Measurements from ENCODE around the gene KCNQ1. TPM values are rescaled to one million over a fixed set of nuclear protein-coding genes. Genes with fewer than 3 reads are reported as not detected.

Gene KCNQ1
- total RNA-seq, 2 experiments from 2014 or later, result 9.1 to 10.9 TPM

GRCh38 chr11:2838676-2839294, 394.0 kb downstream of the KCNQ1 start:
- CTCF ChIA-PET, result no interaction called here
- POLR2A ChIA-PET, result no interaction called here
- Mint-ChIP-seq H3K9me3 (ENCODE audit: low read depth) (no peaks in the 10 kb centered on the region), H3K36me3 (ENCODE audit: low read depth) (no peaks in the 10 kb centered on the region), H3K4me3 (no peak overlapping the region), H3K4me1 (no peaks in the 10 kb centered on the region), H3K27me3 (no peaks in the 10 kb centered on the region), H3K27ac (no peak overlapping the region)
- ATAC-seq, result no peak
- intact Hi-C loops (cut with DNase I, micrococcal nuclease), result no loop called here
- no peak for DNase-seq

- no peak for ATAC-seq
- Mint-ChIP-seq H3K27ac (no peak overlapping the region), H3K9me3 (ENCODE audit: low read depth) (no peaks in the 10 kb centered on the region), H3K27me3 (no peaks in the 10 kb centered on the region), H3K36me3 (ENCODE audit: low read depth) (no peaks in the 10 kb centered on the region), H3K4me3 (no peak overlapping the region), H3K4me1 (no peaks in the 10 kb centered on the region)
- no peak for DNase-seq
- POLR2A ChIA-PET, result no interaction called here
- intact Hi-C loops (cut with DNase I, micrococcal nuclease), result no loop called here
- CTCF ChIA-PET, result no interaction called here
These were observed 394.7 kb downstream of the KCNQ1 start for GRCh38 chr11:2839395-2839943.

DNA sequence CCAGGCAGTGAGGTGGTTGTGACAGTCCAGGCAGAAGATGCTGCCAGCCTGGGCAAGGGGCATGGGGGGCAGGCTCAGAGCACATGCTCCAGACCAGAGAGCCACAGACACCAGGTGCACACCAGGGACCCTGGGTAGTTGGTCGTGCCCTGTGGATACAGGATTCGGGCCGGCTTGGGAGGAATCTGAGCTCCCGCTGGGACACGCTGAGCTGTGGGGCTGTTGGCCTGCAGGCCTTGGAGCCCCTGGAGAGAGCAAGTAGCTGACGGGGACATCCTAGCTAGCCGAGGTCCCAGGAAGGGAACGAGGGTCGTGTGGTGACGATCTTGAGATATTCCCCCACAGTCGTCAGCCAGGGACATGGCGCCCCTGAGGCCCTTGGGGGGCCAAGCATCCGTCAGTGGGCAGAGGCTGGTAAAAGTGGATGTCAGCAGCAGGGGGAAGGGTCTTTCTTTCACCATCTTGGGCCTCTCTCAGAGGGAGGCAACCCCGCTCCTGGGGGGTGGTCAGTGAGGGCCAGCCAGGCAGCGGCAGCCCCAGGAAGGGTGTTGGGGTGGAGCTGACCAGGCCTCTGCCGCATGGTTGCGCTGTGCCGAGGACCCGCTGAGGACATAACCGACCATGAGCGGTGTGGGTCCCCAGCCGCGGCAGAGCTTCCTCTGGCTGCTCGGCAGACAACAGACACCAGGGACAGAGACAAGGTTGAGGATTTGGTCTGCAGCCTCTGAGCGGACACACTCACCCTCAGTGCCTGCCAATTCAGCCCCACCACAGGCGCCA, 396.8 kb downstream of the KCNQ1 start:
- Mint-ChIP-seq H3K4me1 (no peaks in the 10 kb centered on the region), H3K27me3 (no peaks in the 10 kb centered on the region), H3K36me3 (ENCODE audit: low read depth) (no peaks in the 10 kb centered on the region), H3K27ac (no peak overlapping the region), H3K4me3 (no peak overlapping the region), H3K9me3 (ENCODE audit: low read depth) (no peaks in the 10 kb centered on the region)
- ChIA-PET POLR2A (no interaction called here), CTCF (interaction anchor here (0.6 kb wide), 1 partner anchor 50 kb away, joined by 3 read pairs; no protein-coding TSS in a partner anchor)
- intact Hi-C loops (cut with DNase I, micrococcal nuclease), result no loop called here
- DNase-seq (no peak), ATAC-seq (no peak)

DNA sequence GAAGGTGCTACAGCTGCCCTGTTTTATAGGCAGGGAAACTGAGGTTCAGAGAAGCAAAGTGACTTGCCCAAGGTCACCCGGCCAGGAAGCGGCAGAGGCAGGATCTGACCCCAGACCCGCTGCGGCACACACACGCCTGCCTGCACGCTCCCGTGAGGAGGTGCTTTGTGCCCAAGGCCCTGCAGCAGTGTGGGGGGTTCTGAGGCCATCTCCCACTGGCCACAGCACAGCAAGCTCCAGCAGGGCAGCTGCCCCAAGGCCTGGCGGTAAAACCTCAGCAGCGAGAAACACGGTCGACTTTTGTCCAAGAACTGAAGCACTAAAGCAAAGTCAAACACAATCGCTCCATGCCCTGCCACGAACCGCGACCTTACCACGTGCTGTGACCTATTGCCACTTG, 398.1 kb downstream of the KCNQ1 start:
- intact Hi-C loops (cut with DNase I, micrococcal nuclease), result no loop called here
- Mint-ChIP-seq H3K36me3 (ENCODE audit: low read depth) (no peaks in the 10 kb centered on the region), H3K27me3 (no peaks in the 10 kb centered on the region), H3K4me3 (no peak overlapping the region), H3K27ac (no peak overlapping the region), H3K9me3 (ENCODE audit: low read depth) (no peaks in the 10 kb centered on the region), H3K4me1 (no peaks in the 10 kb centered on the region)
- DNase-seq (no peak), ATAC-seq (no peak)
- POLR2A ChIA-PET, result no interaction called here
- CTCF ChIA-PET, result no interaction called here

DNA sequence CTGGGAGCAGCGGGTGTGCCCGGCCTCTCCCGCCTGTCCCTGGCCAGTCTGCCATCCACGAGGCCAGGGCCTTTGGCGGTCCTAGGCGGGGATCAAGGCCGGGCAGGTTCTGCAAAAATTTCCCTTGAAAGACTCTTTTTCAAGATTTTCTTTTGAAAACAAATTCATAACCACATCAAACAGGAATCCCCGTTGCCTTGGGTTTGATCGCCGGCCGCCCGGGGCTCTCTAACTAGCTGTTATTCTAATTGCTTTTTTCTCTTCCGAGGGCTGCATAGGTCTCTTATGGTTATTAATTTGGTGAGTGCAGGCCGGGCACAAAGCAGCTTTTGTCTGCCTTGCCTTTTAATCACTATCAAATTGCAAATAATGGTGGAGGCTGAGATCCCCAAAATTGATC, 398.7 kb downstream of the KCNQ1 start:
- Mint-ChIP-seq H3K27ac (no peak overlapping the region), H3K4me3 (no peak overlapping the region), H3K9me3 (ENCODE audit: low read depth) (no peaks in the 10 kb centered on the region), H3K4me1 (no peaks in the 10 kb centered on the region), H3K36me3 (ENCODE audit: low read depth) (no peaks in the 10 kb centered on the region), H3K27me3 (no peaks in the 10 kb centered on the region)
- intact Hi-C loops (cut with DNase I, micrococcal nuclease), result no loop called here
- DNase-seq (no peak), ATAC-seq (no peak)
- POLR2A ChIA-PET, result no interaction called here
- CTCF ChIA-PET, result no interaction called here

DNA sequence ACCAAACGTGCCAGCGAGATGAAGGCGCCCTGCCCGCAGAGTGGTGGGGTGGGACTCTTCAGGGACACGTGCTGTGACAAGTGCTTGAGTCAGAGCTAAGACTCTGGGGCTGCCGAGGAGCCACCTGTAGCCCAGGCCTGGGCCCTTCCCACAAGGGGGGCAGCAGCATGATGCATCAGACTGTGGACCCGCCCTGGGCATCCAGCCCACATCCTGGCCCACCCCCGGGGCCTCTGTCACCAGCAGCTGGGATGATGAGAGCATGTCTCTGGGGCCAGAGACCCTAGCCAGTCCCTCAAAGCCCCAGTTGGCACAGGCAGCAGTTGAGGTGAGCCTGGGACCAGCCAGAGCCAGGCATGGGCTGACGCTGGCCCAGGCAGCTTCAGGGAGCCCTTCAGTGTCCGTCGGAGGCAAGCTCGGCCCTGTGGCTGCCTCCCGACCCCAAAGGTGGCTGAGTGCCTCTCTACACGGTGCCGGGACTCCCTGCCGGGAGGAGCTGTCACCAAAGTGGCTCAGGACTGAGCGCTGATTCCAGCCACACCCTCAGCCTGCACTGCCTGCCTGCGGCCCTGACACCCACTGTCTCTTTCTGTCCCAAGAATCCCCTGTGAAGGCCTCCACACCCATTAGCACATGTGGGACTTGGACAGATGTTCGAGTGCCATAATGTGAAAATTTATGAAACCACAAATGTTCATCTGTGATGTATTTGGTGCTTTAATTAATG, 399.5 kb downstream of the KCNQ1 start:
- ChIA-PET POLR2A (interaction anchor here (0.7 kb wide), 1 partner anchor 134 kb away, joined by 6 read pairs; no protein-coding TSS in a partner anchor), CTCF (no interaction called here)
- Mint-ChIP-seq H3K4me3 (no peak overlapping the region), H3K27me3 (no peaks in the 10 kb centered on the region), H3K27ac (no peak overlapping the region), H3K4me1 (no peaks in the 10 kb centered on the region), H3K9me3 (ENCODE audit: low read depth) (no peaks in the 10 kb centered on the region), H3K36me3 (ENCODE audit: low read depth) (no peaks in the 10 kb centered on the region)
- intact Hi-C loops (cut with DNase I, micrococcal nuclease), result no loop called here
- ATAC-seq (no peak), DNase-seq (no peak)

DNA sequence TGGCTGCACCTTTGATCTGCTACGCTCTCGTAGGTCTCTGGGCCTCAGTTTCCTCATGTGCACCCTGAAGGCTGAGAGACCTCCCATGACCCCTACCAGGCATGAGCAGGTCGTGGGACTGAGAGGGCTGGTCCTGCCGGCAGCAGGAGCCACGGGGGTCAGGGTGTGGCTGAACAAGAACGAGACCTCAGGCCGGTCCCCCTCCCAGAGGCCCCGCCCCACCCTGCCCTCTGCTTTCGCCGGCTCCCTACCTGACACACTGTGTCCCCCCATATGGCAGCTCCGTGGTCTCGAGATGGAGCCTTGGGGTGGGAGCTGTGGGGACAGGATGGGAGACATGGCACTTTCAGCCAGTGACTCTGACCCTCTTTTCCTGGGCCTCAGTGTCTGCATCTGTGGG, 400.2 kb downstream of the KCNQ1 start:
- ChIA-PET CTCF (no interaction called here), POLR2A (no interaction called here)
- Mint-ChIP-seq H3K27ac (no peak overlapping the region), H3K36me3 (ENCODE audit: low read depth) (no peaks in the 10 kb centered on the region), H3K4me1 (no peaks in the 10 kb centered on the region), H3K9me3 (ENCODE audit: low read depth) (no peaks in the 10 kb centered on the region), H3K4me3 (no peak overlapping the region), H3K27me3 (no peaks in the 10 kb centered on the region)
- DNase-seq (no peak), ATAC-seq (no peak)
- intact Hi-C loops (cut with DNase I, micrococcal nuclease), result no loop called here

- no peaks in the 10 kb centered on the region for H3K4me1 Mint-ChIP-seq
- CTCF ChIA-PET, result no interaction called here
- ATAC-seq (no peak), DNase-seq (no peak)
- H3K27ac Mint-ChIP-seq, result no peak overlapping the region
- intact Hi-C loops (cut with DNase I, micrococcal nuclease), result no loop called here
- no peaks in the 10 kb centered on the region for H3K36me3 Mint-ChIP-seq (ENCODE audit: low read depth)
- H3K4me3 Mint-ChIP-seq, result no peak overlapping the region
- POLR2A ChIA-PET, result no interaction called here
- no peaks in the 10 kb centered on the region for H3K27me3 Mint-ChIP-seq
- H3K9me3 Mint-ChIP-seq (ENCODE audit: low read depth), result no peaks in the 10 kb centered on the region
These were observed 401.2 kb downstream of the KCNQ1 start for GRCh38 chr11:2846056-2846455.

GRCh38 chr11:2846470-2846869, 401.7 kb downstream of the KCNQ1 start:
- POLR2A ChIA-PET, result no interaction called here
- DNase-seq (no peak), ATAC-seq (no peak)
- no peaks in the 10 kb centered on the region for H3K36me3 Mint-ChIP-seq (ENCODE audit: low read depth)
- no peaks in the 10 kb centered on the region for H3K4me1 Mint-ChIP-seq
- H3K4me3 Mint-ChIP-seq, result no peak overlapping the region
- CTCF ChIA-PET, result no interaction called here
- no peak overlapping the region for H3K27ac Mint-ChIP-seq
- no peaks in the 10 kb centered on the region for H3K9me3 Mint-ChIP-seq (ENCODE audit: low read depth)
- H3K27me3 Mint-ChIP-seq, result no peaks in the 10 kb centered on the region
- intact Hi-C loops (cut with DNase I, micrococcal nuclease), result no loop called here

GRCh38 chr11:2847561-2847960, 402.8 kb downstream of the KCNQ1 start:
- ATAC-seq (no peak), DNase-seq (no peak)
- Mint-ChIP-seq H3K9me3 (ENCODE audit: low read depth) (no peaks in the 10 kb centered on the region), H3K27me3 (no peaks in the 10 kb centered on the region), H3K36me3 (ENCODE audit: low read depth) (no peaks in the 10 kb centered on the region), H3K4me3 (no peak overlapping the region), H3K27ac (no peak overlapping the region), H3K4me1 (no peaks in the 10 kb centered on the region)
- intact Hi-C loops (cut with DNase I, micrococcal nuclease), result no loop called here
- CTCF ChIA-PET, result interaction anchor here (1.4 kb wide), 1 partner anchor 40 kb away, joined by 4 read pairs; no protein-coding TSS in a partner anchor
- POLR2A ChIA-PET, result no interaction called here

GRCh38 chr11:2848497-2848896, 403.7 kb downstream of the KCNQ1 start:
- H3K27ac Mint-ChIP-seq, result no peak overlapping the region
- CTCF ChIA-PET, result interaction anchor here (1.4 kb wide), 1 partner anchor 39 kb away, joined by 4 read pairs; no protein-coding TSS in a partner anchor
- POLR2A ChIA-PET, result interaction anchor here (0.5 kb wide), 1 partner anchor 780 kb away, joined by 4 read pairs; no protein-coding TSS in a partner anchor
- H3K36me3 Mint-ChIP-seq (ENCODE audit: low read depth), result no peaks in the 10 kb centered on the region
- no peaks in the 10 kb centered on the region for H3K9me3 Mint-ChIP-seq (ENCODE audit: low read depth)
- intact Hi-C loops (cut with DNase I, micrococcal nuclease), result no loop called here
- H3K4me1 Mint-ChIP-seq, result no peaks in the 10 kb centered on the region
- DNase-seq (no peak), ATAC-seq (no peak)
- no peaks in the 10 kb centered on the region for H3K27me3 Mint-ChIP-seq
- no peak overlapping the region for H3K4me3 Mint-ChIP-seq
